Measurements from ENCODE around the gene DGCR2.

DNA sequence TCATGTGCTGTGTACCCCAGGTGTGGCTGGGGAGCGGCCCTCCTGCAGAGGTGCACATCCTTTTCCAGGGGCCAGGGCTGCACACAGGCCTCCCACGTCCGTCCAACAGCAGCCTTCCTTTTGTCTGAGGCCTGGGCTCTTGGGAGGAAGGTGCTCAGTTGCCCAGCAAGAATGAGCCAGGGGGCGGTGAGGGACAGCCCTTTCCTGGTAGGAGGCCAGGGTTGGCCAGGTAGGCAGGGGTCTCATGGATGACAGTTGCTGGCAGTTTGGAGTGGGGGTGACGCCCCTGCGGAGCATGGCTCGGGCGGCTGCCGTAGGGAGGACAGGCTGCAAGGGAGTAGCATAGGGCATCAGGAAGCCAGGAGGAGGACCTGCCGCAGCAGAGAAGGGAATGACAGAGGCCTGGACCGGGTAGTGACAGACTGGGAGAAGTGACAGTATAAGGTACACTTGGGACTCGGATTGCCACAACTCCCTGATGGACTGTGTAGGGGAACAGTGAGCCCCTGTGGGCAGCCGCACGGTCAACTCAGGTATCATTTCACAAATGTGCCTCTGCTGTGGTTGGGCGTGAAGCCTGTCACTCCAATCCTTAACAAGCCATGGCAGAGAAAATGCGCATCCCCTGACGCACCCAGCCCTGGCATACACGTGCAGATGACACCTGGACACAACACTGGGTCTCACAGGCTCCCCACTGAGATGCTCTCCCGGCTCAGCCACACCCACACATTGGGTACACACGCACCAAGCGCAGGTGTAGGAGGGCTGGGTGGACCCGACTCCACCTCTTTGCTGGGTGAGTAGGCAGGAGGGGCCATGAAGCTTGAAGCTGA is 79.7 kb downstream of the DGCR2 start:
- no peak for TF ChIP-seq EP300 (IDR thresholded peaks at IDR 0.05; ENCODE audit: borderline replicate concordance)
- TF ChIP-seq ZBTB7A (IDR thresholded peaks at IDR 0.05; ENCODE audit: low read depth) = no peak
- no peak for TF ChIP-seq TEAD4 (IDR thresholded peaks at IDR 0.05)
- no peak for TF ChIP-seq TCF12 (IDR thresholded peaks at IDR 0.05; ENCODE audit: low read depth)
